HFF-Myc (cell line): ENCODE measurements around the gene RAB7B.
"Not testable (repeated sequence)": the region's sequence is repeated elsewhere in the genome, so short reads cannot be mapped to it uniquely, and the experiment has no call there.

Source experiments
- DNase-seq: peaks from one replicate; pipeline ENCODE4 v3.0.0-alpha.2; 2011; ENCODE audit warnings: low read depth; ENCODE audit errors: extremely low read depth
- H3K4me3 ChIP-seq: replicated peaks from 2 replicates; pipeline ENCODE4 v1.5.1; 2011; ENCODE audit warnings: low read depth, mild to moderate bottlenecking, control low read depth, low read length
- CTCF ChIP-seq: IDR thresholded peaks from 2 replicates; pipeline ENCODE4 v1.5.1; 2012; ENCODE audit warnings: mild to moderate bottlenecking, low read depth, low read length, control low read depth; ENCODE audit errors: missing control alignments

The RAB7B gene

DNA sequence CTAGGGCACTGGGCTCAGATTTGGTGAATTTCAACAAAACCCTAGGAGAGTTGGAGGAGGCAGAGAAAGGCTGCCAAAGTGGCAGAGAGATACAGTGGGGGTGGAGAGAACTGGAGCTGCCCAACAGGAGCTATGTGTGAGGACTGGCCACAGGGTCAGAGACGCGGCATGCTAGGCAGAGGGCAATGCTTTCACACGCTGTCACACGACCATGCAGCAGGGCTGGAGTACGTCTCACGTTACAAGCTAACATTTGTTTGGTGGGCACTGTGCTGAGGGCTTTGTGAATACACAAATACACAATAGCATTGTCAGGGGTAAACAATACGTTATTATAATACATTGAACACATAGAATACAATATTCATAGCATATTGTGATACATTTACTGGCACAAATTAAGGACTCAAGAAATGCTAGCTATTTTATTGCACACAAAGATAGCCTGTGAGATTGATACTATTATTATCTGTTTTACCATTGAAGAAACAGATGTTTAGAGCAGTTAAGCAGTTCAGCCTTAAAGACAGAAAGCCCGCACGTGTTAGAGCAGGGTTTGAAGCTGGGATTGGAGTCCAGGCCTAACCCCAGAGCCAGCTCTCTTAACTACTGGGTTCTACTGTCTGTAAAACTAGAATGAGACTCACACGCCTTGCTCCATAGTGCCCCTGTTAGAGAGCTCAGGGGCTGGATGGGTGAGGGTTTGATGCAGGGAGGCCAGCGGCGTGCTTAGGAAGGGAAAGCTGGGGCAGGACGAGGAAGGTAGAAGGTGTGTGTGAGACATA is 4.5 kb downstream of the RAB7B start:
- no peak overlapping the region for H3K4me3 ChIP-seq
- no peak for DNase-seq
- TF ChIP-seq CTCF, result no peak

- not testable (repeated sequence) for DNase-seq, H3K4me3 ChIP-seq
Observed at GRCh38 chr1:205996641-205997040, 6.6 kb downstream of the RAB7B start.

GRCh38 chr1:205994346-205994745 is 8.8 kb downstream of the RAB7B start:
- no peak overlapping the region for H3K4me3 ChIP-seq
- no peak for DNase-seq
- no peak for TF ChIP-seq CTCF

- DNase-seq, result no peak
- TF ChIP-seq CTCF, result no peak
- no peak overlapping the region for H3K4me3 ChIP-seq
Observed at GRCh38 chr1:205993068-205993467, 10.1 kb downstream of the RAB7B start.

DNA sequence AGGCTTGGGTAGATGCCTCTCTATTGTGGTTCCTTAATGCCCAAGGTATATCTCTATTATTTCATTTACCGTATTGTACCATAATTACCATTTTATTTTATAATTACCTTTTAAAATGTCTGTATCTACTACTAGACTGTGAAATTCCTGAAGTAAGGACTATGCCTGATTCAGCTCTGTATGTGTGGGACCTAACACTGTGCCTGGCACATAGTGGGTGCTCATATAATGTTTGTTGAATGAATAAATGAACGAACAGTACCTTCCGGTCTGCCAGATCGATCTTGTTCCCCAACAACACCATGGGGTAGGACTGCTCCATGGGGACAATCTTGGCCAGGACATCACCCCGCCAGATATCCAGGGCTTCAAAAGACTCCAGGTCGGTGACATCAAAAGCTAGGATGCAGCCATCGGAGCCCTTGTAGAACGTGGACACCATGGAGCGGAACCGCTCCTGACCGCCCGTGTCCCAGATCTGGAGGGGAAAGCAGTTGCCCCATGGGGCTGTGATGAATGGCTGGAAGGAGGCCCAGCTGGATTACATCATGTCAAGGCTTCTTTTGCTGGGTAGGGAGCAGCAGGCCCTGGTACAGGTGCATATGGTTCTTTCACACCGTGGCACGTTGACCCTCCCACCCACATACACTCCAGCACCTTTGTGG is 10.8 kb downstream of the RAB7B start:
- no peak for DNase-seq
- TF ChIP-seq CTCF, result no peak
- no peak overlapping the region for H3K4me3 ChIP-seq

GRCh38 chr1:205991237-205991636 is 12.0 kb downstream of the RAB7B start:
- no peak overlapping the region for H3K4me3 ChIP-seq
- TF ChIP-seq CTCF, result no peak
- DNase-seq, result no peak

DNA sequence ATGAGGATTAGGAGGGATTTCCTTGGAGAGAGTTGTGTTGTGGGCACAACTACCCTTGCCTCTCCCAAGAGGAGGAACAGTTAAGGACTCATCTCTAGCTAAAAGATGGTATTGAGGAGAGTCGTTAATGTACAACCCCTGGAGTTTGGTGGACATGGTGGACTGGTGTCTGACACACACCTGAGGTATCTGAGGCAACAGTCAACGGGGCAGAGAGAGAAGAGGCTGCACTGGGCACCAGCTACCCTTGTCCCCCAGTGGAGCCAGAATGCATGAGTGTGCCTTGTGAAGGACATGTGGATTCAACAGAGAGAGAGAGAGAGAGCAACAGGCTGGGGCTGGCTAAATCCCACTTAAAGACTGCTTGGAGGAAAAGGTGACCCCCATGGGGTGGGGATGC is 13.0 kb downstream of the RAB7B start:
- no peak overlapping the region for H3K4me3 ChIP-seq
- TF ChIP-seq CTCF, result no peak
- no peak for DNase-seq
